GM21526 (cell line): ENCODE measurements around the gene ERC2.

Source experiments
- ATAC-seq: cut with Tn5 transposase; IDR thresholded peaks from one replicate; pipeline ENCODE4 v1.9.1; 2021; ENCODE audit warnings: moderate library complexity; ENCODE audit not compliant: unreplicated experiment, low FRiP score

Gene ERC2

GRCh38 chr3:55647063-55647462 is 821.2 kb downstream of the ERC2 start:
- no peak for ATAC-seq

GRCh38 chr3:55646121-55646520 is 822.1 kb downstream of the ERC2 start:
- ATAC-seq: no peak

DNA sequence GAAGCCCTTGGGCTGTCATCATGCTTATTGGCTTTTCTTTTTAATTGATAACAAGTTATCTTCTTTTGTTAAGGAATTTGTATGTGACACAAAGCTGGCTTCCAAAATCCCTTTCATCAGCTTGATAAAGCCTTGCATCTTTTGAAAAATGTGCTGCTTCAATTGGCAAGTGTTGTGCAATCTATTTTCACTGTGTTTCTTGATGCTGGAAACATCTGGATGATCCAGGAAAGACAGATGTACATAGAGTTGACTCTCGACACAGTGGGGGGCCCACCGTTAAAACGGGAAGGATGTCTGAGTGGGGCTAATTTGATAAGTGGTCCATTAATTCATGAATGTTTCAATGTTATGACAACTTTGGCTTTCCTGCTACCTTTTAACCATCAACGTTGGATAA is 822.8 kb downstream of the ERC2 start:
- ATAC-seq: no peak

DNA sequence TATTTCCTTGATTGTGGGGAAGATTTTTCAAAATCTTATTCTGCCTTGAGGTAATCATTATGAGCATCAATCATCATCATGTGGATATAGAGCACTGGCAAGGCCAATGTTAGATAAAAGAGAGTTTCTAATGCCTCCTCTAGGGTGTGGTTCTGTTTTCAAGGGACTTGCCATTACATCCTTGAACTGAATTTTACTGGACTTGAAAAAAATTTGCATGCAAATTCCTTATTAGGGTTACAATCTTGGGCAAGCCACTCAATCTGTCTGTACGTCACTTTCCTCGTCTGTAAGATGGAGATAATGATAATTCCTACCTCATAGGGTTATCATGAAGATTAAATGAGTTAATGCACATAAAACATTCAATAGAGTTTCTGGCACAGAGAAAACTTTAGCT is 825.0 kb downstream of the ERC2 start:
- no peak for ATAC-seq

DNA sequence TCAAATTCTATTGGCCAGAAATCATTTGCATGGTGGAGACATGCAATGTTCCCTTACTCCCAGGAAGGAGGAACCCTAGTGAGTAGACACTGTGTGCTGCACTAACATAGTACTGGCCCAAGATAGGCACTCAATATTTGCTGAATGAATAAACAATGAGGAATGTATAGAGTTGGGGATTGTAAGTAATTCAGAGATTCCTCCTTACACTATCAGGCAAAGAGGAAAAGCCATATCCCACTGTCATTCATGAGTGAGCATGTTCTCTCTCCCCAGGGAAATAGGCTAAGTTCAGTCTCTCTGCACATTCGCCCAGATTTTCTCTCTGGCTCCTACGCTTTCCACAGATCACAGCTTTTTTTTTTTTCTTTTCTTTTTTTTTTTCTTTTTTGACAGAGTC is 826.3 kb downstream of the ERC2 start:
- ATAC-seq: no peak

DNA sequence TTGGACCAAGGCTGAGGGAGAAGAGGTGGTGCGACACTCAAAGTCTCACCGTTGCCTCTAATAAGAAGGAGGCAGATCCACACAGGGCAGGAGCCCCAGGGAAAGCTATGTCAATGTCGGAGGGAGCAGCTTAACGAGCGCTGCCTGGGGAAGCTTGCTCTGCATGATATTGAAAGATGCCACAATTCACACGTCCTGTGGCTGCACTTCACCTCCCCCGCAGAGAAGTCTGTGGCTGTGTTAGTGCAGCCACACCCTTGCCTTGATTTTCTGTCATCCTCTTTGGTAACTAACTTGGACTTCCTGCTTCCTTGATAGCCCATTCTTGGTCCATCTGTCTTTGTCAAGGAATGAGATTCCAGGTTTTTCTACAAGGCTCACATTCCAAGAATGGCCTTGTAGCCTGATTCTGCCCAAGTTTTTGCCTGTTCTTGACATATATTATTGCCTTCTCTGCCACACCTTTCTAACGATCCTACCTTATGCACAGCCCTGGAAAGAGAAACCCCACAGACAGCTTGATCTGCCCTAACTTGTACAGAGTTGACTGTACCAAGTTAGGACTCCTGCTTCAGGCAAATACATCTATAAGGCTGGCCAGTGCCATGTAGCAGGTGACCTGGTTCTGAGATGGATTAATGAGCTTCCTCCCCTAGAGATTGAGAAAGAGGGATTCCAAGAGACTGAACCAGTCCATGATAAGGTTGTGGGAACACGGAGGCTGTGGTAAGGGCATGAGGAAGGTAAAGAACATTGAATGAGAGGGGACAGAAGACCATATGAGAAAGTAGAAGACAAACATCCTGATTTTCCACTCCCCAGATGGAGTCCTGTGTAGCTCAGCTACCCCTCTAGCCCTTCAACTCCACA is 828.1 kb downstream of the ERC2 start:
- no peak for ATAC-seq

DNA sequence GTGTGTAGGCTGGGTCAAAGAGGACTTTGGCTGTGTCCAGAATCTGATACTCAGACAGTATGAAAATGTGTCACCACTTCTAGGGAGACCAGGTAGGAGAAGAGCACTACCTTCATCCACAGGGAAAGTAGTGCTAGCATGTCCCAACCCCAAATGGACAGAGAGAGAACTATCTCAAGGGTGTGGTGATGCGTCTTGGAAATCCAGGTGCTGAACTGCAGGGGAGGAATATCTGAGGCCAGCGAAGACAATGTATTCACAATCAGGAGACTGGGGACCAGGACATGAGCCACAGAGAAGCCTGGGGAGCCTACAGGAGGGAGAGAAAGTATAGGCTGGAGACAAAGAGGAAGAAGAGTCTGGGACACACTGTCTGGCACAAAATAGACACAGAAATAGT is 829.1 kb downstream of the ERC2 start:
- no peak for ATAC-seq

GRCh38 chr3:55637906-55638638 is 830.2 kb downstream of the ERC2 start:
- ATAC-seq: no peak

- no peak for ATAC-seq
Measured at GRCh38 chr3:55636300-55637195, 831.7 kb downstream of the ERC2 start.

GRCh38 chr3:55634345-55634744 is 833.9 kb downstream of the ERC2 start:
- no peak for ATAC-seq

- no peak for ATAC-seq
Measured at GRCh38 chr3:55633333-55633732, 834.9 kb downstream of the ERC2 start.

GRCh38 chr3:55631766-55632331 is 836.4 kb downstream of the ERC2 start:
- ATAC-seq: no peak

DNA sequence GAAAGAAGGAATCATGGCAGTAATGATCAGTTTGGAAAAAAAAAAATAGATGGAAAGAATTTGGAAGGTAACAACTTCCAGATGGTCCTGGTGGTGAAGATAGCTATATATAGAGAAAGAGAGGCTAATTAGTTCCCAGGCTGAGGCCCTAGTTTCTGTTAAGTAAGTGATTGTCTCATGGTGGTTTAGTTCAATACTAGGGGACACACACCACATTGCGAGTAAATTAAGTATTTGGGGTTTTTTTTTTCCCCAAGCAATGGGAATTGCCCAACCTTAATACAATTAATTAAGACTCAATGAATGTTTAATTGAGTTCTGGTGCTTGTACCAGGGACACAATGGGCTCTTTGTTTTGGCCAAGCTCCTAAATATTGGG is 837.4 kb downstream of the ERC2 start:
- ATAC-seq: no peak

DNA sequence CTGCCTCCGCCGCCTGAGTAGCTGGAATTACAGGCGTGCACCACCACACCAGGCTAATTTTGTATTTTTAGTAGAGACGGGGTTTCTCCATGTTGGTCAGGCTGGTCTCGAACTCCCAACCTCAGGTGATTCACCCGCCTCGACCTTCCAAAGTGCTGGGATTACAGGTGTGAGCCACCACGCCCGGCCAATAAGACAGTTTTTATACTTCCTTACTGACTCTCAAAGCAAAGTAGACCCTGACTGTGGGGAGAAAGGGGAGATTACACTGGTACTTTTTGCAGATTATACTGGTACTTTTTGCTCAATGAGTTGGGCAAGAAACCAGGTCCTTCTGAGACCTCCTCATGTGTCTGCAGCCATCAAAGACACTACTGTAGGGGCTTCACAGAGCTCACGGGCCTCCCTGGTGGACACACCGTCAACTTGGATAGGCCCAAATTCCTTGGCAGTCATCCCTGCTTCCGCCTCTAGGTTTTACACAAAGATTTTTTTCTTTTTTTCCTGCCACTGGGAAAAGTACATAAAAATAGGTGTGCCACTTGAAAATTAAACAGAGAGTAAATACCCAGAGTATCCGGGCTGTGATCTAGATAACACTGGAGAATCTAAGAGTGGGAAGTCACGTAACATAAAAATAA is 837.9 kb downstream of the ERC2 start:
- ATAC-seq: no peak

GRCh38 chr3:55629432-55629831 is 838.8 kb downstream of the ERC2 start:
- ATAC-seq: no peak

DNA sequence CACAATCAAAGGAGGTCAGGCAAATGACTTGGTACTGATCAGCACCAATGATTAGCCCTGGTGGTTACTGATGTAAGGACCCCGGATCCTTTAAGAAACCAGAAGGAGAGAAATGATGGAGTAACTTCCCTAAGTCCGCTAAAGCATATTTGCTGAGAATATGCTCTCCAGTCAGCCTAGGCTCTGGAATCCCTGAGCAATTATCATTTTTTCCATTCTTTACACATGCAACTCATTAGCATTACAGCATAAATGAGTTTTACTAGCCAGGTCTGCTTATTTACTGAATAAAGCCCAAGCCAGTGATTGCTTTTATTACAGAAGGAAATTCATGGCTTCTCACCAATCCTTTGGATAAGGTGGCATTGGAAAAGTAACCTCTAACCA is 842.0 kb downstream of the ERC2 start:
- no peak for ATAC-seq

DNA sequence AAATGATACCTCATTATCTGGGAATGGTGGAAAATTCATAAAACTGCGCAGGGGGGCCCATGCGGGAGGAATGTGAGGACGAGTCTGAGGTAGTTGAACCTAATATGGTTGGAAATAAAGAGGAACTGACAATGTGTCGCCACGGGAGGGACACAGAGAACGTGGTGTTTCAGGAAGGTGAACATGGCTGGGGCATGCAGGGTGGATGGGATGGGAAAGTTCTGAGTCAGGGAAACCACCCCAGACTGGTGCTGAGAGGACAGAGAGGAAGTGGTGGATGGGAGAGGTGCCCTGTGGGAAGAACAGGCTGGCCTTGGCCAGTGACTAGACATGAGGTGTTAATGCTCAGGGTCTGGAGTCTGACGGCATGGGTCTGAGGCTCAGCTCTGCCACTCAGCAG is 844.0 kb downstream of the ERC2 start:
- ATAC-seq: no peak

- ATAC-seq: no peak
Measured at GRCh38 chr3:55623786-55624185, 844.5 kb downstream of the ERC2 start.

DNA sequence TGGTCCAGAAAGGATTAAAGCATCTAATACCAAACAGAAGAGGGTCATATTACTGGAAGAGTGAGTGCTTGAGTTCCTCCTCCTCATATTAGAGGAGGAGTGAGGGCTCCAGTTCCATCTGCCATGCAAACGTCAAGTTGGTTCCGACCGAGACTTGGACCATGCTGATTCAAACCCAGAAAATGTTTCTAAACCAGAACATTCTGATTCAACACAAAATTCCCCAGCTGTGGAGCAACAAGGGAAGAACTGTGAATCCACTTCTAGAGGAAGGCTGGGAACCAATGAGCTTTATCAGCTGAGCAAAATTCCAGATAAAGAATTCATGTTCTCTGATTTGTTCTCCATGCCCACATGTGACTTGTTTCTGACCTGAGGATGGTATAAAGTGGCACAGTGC is 845.5 kb downstream of the ERC2 start:
- no peak for ATAC-seq

DNA sequence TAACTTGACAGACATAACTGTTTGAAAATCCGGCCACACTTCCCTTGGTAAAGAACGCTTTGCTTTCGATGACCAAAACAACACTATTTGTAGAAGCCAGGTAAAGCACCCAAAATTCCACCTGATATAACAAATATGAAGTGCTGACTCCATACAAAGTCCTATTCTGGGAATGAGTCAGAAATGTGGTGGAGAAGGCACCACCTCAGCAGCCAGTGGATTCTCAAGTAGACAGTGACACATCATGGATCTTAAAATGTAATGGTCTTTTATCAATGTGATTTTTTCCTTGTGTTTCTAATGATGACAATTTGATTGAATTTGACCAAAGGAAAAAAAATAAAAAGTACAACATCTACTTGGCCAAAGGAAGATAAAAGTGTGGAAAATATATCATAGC is 846.2 kb downstream of the ERC2 start:
- no peak for ATAC-seq
